Neuron (in vitro differentiated cells): ENCODE measurements around the gene SYT7.

Experiments
- H2AFZ ChIP-seq: one replicate; pipeline ENCODE4 v1.6.1; 2013; ENCODE audit warnings: low read depth, mild to moderate bottlenecking, inconsistent platforms, low read length, moderate library complexity
- H3K27me3 ChIP-seq: one replicate; pipeline ENCODE4 v1.6.1; 2013; ENCODE audit warnings: low read length; ENCODE audit not compliant: insufficient read depth
- H3K36me3 ChIP-seq: one replicate; pipeline ENCODE4 v1.6.1; 2013; ENCODE audit warnings: low read length; ENCODE audit not compliant: insufficient read depth
- H3K4me1 ChIP-seq: one replicate; pipeline ENCODE4 v1.6.1; 2013; ENCODE audit warnings: low read length; ENCODE audit not compliant: insufficient read depth
- H3K4me3 ChIP-seq: 2 replicates; pipeline ENCODE4 v1.5.1; 2013; ENCODE audit warnings: mild to moderate bottlenecking, low read length, moderate library complexity
- H3K9me3 ChIP-seq: one replicate; pipeline ENCODE4 v1.6.1; 2013; ENCODE audit warnings: low read length

The SYT7 gene

GRCh38 chr11:61531044-61531443, 49.8 kb downstream of the SYT7 start:
- Histone ChIP-seq H3K27me3 (no peaks in the 10 kb centered on the region), H3K4me3 (no peak overlapping the region), H3K4me1 (peaks cover 24% of the 10 kb centered on the region), H3K36me3 (no peaks in the 10 kb centered on the region), H2AFZ (no peak overlapping the region), H3K9me3 (no peaks in the 10 kb centered on the region)

- H3K9me3 ChIP-seq: no peaks in the 10 kb centered on the region
- no peak overlapping the region for H3K4me3 ChIP-seq
- peaks cover 14% of the 10 kb centered on the region for H3K4me1 ChIP-seq
- no peaks in the 10 kb centered on the region for H3K27me3 ChIP-seq
- no peaks in the 10 kb centered on the region for H3K36me3 ChIP-seq
- no peak overlapping the region for H2AFZ ChIP-seq
Measured at GRCh38 chr11:61529537-61530225, 51.2 kb downstream of the SYT7 start.

GRCh38 chr11:61528114-61528513, 52.8 kb downstream of the SYT7 start:
- H3K4me3 ChIP-seq: no peak overlapping the region
- peaks cover 13% of the 10 kb centered on the region for H3K4me1 ChIP-seq
- no peak overlapping the region for H2AFZ ChIP-seq
- no peaks in the 10 kb centered on the region for H3K9me3 ChIP-seq
- no peaks in the 10 kb centered on the region for H3K27me3 ChIP-seq
- no peaks in the 10 kb centered on the region for H3K36me3 ChIP-seq

GRCh38 chr11:61526956-61527731, 53.7 kb downstream of the SYT7 start:
- H3K9me3 ChIP-seq: peaks cover 3% of the 10 kb centered on the region
- H3K27me3 ChIP-seq: no peaks in the 10 kb centered on the region
- H3K36me3 ChIP-seq: no peaks in the 10 kb centered on the region
- H3K4me3 ChIP-seq: no peak overlapping the region
- no peak overlapping the region for H2AFZ ChIP-seq
- H3K4me1 ChIP-seq: peaks cover 13% of the 10 kb centered on the region

- Histone ChIP-seq H3K4me1 (peaks cover 12% of the 10 kb centered on the region), H3K27me3 (no peaks in the 10 kb centered on the region), H3K9me3 (peaks cover 3% of the 10 kb centered on the region), H2AFZ (no peak overlapping the region), H3K36me3 (no peaks in the 10 kb centered on the region), H3K4me3 (no peak overlapping the region)
Measured at GRCh38 chr11:61526229-61526628, 54.6 kb downstream of the SYT7 start.

GRCh38 chr11:61524963-61525587, 55.8 kb downstream of the SYT7 start:
- Histone ChIP-seq H2AFZ (no peak overlapping the region), H3K36me3 (no peaks in the 10 kb centered on the region), H3K4me1 (peaks cover 5% of the 10 kb centered on the region), H3K4me3 (no peak overlapping the region), H3K27me3 (no peaks in the 10 kb centered on the region), H3K9me3 (peaks cover 3% of the 10 kb centered on the region)

- Histone ChIP-seq H3K27me3 (no peaks in the 10 kb centered on the region), H3K9me3 (peaks cover 3% of the 10 kb centered on the region), H2AFZ (no peak overlapping the region), H3K4me3 (no peak overlapping the region), H3K36me3 (no peaks in the 10 kb centered on the region), H3K4me1 (peaks cover 5% of the 10 kb centered on the region)
Measured at GRCh38 chr11:61524446-61524845, 56.4 kb downstream of the SYT7 start.

GRCh38 chr11:61522881-61523280, 58.0 kb downstream of the SYT7 start:
- H3K36me3 ChIP-seq: no peaks in the 10 kb centered on the region
- H3K9me3 ChIP-seq: peaks cover 3% of the 10 kb centered on the region
- H3K27me3 ChIP-seq: no peaks in the 10 kb centered on the region

GRCh38 chr11:61518032-61518795, 62.7 kb downstream of the SYT7 start:
- no peak overlapping the region for H2AFZ ChIP-seq
- H3K9me3 ChIP-seq: peaks cover 3% of the 10 kb centered on the region
- no peak overlapping the region for H3K4me3 ChIP-seq
- H3K36me3 ChIP-seq: no peaks in the 10 kb centered on the region
- no peaks in the 10 kb centered on the region for H3K27me3 ChIP-seq
- peaks cover 25% of the 10 kb centered on the region for H3K4me1 ChIP-seq

More at GRCh38 chr11:61522881-61523280, 58.0 kb downstream of the SYT7 start:
- peaks cover 2% of the 10 kb centered on the region for H3K4me1 ChIP-seq
- H2AFZ ChIP-seq: no peak overlapping the region
- H3K4me3 ChIP-seq: no peak overlapping the region

GRCh38 chr11:61516675-61517572, 64.0 kb downstream of the SYT7 start:
- no peak overlapping the region for H3K4me3 ChIP-seq

GRCh38 chr11:61516191-61516590, 64.7 kb downstream of the SYT7 start:
- Histone ChIP-seq H3K27me3 (no peaks in the 10 kb centered on the region), H3K4me3 (no peak overlapping the region), H2AFZ (no peak overlapping the region), H3K9me3 (no peaks in the 10 kb centered on the region), H3K36me3 (no peaks in the 10 kb centered on the region), H3K4me1 (peaks cover 39% of the 10 kb centered on the region)

More at GRCh38 chr11:61516675-61517572, 64.0 kb downstream of the SYT7 start:
- no peak overlapping the region for H2AFZ ChIP-seq
- peaks cover 32% of the 10 kb centered on the region for H3K4me1 ChIP-seq
- H3K36me3 ChIP-seq: no peaks in the 10 kb centered on the region
- H3K9me3 ChIP-seq: no peaks in the 10 kb centered on the region
- H3K27me3 ChIP-seq: no peaks in the 10 kb centered on the region

- Histone ChIP-seq H2AFZ (no peak overlapping the region), H3K4me3 (no peak overlapping the region), H3K4me1 (peaks cover 44% of the 10 kb centered on the region), H3K27me3 (no peaks in the 10 kb centered on the region), H3K36me3 (no peaks in the 10 kb centered on the region), H3K9me3 (no peaks in the 10 kb centered on the region)
Measured at GRCh38 chr11:61515686-61516085, 65.2 kb downstream of the SYT7 start.
